Measurements from ENCODE around the gene COL26A1. TPM values are rescaled to one million over a fixed set of nuclear protein-coding genes. Genes with fewer than 3 reads are reported as not detected.

COL26A1 gene
- total RNA-seq, 1 experiment from 2014 or later: 1.1 TPM

DNA sequence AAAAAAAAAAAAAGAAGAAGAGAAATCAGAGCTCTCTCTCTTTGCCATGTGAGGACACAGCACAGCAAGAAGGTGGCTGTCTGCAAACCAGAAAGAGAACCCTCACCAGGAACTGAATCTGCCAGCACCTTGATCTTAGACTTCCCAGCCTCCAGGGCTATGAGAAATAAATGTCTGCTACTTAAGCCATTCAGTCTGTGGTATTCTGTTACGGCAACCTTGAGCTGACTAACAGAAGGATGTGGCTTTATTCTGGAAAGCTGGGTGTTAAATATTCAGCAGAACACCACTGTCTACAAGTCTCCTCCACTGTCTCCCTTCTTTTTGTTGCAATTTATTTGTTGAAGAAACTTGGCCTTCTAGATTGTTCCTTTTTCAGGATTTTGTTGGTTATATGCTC lies 5.0 kb downstream of the COL26A1 start:
- in situ Hi-C loops (cut with HindIII; ENCODE audit: low pct_unique_long_range_greater_than_20kb, low sequenced_read_pairs): no loop called here
- DNase-seq (ENCODE audit: low read depth): no peak

DNA sequence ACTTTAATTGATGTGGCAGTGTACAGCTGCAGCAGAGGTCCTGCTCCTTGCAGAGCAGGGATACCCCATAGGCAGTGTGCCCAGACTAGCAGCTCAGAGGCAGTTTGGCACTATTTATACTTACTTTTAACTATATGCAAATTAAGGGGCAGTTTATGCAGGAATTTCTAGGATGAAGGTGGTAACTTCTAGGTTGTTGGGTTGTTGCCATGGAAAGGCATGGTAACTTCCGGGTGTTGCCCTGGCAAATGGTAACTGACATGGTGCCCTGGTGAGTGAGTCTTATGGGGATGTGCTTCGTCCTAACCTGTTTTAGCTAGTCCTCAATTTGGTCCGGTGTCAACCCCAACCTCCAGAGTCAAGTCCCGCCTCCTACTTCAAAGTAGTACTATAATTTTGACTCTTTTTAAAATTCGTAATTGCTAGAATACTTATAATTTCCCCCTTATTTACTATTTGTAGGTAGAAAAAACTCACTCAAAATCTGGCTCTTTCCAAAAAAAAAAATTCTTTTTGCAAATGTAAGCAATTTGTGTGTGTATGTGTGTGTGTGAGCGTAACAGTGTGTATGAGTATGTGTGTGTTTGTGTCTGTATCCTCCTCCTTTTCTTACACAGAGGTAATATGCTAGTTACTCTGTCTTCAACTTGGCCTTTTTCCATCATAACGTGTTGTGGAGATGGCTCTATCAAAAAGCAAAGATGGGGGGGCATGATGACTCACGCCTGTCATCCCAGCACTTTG lies 5.9 kb downstream of the COL26A1 start:
- DNase-seq (ENCODE audit: low read depth): no peak
- in situ Hi-C loops (cut with HindIII; ENCODE audit: low pct_unique_long_range_greater_than_20kb, low sequenced_read_pairs): no loop called here

DNA sequence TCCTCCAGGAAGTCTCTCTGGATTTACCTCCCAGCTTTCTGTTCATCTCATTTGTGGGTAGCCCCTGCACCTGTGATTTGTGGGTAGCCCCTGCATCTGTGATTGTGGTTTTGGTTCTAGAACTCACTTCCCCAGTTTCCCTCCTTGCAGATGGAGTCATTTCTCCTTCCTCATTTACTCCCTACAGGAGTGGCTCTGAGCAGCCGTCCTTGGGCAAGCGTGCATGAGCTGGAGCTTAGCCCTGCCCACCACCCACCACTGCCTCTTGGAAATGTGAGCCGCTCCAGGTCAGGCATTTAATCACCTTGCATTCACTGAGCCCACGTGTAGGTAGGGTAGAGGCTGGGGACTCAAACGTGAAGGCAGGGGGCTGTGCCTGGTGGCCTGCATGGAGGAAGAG lies 8.2 kb downstream of the COL26A1 start:
- DNase-seq (ENCODE audit: low read depth): no peak
- in situ Hi-C loops (cut with HindIII; ENCODE audit: low pct_unique_long_range_greater_than_20kb, low sequenced_read_pairs): no loop called here

DNA sequence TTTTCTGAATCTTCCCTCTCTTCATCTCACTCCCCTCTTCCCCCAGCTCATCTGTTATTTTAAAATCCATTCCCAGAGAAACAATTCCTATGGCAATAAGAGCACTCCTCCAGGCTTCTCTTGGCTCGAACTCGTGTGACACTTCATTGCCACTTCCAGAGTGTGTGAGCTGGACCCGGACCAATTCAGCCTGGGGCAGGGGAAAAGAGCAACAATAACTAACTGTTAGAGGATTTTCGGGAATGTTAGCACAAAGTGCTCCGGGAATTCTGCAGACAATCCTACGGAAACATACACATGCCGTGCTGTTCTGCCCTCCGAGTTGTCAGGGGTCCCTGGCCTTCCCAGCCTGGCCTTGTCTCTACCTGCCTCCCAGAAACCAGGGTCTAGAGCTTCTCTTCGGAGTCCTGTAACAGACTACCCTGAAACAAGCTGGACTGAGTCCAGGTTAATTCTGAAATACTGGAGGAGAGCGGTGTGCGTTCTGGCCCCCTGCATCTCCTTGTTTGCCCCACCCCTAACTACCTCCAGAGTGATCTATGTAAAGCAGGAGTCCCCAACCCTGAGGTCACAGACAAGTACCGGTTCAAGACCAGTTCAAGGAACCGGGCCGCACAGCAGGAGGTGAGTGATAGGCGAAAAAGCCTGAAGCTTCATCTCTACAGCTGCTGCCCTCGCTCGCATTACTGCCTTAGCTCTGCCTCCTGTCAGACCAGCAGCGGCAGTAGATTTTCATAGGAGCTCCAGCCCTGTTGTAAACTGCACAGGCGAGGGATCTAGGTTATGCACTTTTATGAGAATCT lies 11.3 kb downstream of the COL26A1 start:
- no peak for DNase-seq (ENCODE audit: low read depth)
- in situ Hi-C loops (cut with HindIII; ENCODE audit: low pct_unique_long_range_greater_than_20kb, low sequenced_read_pairs): no loop called here

DNA sequence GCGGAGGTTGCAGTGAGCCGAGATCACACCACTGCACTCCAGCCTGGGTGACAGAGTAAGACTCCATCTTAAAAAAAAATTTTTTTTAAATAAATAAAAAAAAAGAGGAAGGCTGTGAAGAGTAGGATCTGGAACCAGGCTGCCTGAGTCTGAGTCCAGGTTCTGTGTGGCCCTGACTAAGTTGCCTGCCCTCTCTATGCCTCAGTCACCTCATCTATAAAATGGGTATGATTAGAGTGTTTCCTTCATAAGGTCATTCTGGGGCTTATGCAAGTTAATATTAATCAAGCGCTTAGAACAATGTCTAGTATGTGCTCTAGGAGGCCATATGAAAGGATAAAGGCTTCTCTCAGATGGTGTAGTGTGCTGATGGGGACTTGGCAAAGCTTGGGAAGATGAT lies 12.3 kb downstream of the COL26A1 start:
- no peak for DNase-seq (ENCODE audit: low read depth)
- in situ Hi-C loops (cut with HindIII; ENCODE audit: low pct_unique_long_range_greater_than_20kb, low sequenced_read_pairs): no loop called here

DNA sequence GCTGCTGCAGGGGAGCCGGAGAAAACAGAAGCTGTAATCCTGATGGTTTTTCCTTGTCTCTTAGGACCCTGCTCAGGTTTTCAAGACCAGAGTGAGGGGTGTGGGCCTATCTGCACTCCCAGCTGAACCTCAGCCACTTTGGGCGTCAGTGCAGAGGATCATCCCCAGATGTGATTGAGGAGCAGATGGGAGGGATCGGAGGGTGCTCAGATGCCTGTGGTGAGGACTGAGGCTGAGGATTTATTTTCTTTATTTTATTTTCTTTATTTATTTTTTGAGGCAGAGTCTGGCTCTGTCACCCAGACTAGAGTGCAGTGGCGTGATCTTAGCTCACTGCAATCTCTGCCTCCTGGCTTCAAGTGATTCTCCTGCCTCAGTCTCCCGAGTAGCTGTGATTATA lies 13.9 kb downstream of the COL26A1 start:
- in situ Hi-C loops (cut with HindIII; ENCODE audit: low pct_unique_long_range_greater_than_20kb, low sequenced_read_pairs): no loop called here
- no peak for DNase-seq (ENCODE audit: low read depth)

DNA sequence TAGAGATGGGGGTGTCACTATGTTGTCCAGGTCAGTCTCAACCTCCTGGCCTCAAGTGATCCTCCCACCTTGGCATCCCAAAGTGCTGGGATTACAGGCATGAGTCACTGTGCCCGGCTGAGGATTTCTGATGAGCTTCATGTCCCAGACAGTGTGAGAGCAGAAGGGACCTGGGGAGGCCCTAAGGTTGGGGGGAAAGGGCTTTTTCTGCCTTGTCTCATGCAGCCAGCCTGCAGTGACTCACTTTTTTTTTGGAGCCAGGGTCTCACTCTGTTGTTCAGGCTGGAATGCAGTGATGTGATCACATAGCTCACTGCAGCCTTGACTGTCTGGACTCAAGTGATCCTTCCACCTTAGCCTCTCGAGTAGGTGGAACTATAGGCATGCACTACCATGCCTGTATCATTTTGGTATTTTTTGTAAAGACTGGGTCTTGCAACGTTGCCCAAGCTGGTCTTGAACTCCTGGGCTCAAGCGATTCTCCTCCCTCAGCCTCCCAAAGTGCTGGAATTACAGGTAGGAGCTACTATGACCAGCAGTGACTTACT lies 14.6 kb downstream of the COL26A1 start:
- in situ Hi-C loops (cut with HindIII; ENCODE audit: low pct_unique_long_range_greater_than_20kb, low sequenced_read_pairs): no loop called here

DNA sequence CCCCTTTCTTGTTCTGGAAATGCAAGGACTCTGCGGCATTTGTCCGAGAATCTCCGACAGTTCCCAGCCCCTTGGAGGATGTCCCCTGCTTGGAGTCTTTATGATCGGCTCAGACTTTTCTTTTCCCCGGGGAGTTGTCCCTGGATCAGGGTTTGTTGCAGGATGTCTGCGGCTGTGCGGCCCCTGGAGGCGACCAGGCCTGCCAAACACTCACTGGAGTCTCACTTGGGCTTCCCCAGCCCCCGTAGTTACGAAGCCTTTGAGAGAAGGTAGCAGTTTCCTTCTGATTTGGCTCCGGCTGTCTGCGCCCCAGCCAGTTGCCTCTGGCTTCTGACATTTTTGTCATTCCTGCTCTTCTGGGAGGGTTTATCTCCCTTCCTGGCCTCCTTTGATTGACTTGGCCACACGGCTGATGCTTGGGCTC lies 16.1 kb downstream of the COL26A1 start:
- DNase-seq (ENCODE audit: low read depth): no peak
- in situ Hi-C loops (cut with HindIII; ENCODE audit: low pct_unique_long_range_greater_than_20kb, low sequenced_read_pairs): no loop called here

More for the DNA sequence above, 14.6 kb downstream of the COL26A1 start:
- DNase-seq (ENCODE audit: low read depth): no peak

DNA sequence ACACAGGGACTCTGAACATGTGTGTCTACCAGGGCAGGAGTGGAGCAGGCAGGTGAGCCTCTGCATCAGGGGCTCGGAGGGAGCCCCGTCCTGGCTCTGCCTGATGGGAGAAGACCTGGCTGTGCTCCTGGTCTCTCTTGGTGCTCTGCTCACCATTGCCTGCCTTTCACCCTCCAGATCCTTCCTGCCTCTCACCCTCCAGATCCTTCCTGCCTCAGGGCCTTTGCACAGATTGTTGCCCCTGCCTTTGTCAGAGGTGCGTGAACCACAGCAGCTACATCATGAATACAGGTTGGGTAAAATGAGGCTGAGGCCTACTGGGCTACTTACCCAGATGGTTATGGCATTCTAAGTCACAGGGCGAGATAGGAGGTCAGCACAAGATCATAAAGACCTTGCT lies 16.6 kb downstream of the COL26A1 start:
- in situ Hi-C loops (cut with HindIII; ENCODE audit: low pct_unique_long_range_greater_than_20kb, low sequenced_read_pairs): no loop called here
- no peak for DNase-seq (ENCODE audit: low read depth)

DNA sequence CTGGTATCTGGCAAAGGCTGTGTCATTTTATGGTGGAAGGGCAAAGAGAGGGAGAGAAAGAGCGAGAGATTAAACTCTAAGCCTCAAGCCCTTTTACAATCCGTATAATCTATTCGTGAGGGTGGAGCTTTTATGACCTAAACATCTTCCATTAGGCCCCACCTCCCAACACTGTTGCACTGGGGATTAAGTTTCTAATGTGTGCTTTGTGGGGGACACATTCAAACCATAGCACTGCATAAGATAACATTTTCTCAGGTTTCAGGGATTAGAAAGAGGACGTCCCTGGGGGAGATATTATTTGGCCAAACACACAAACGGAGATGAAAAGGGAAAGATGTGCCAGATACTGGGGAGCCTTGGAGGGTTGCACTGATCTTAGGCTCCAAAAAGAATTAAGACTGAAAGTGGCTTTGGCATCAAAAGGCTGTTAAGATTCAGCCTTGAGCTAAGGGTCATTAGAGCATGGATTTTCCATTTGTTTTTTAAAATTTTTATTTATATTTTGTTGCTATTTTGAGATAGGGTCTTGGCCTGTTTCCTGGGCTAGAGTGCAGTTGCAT lies 19.0 kb downstream of the COL26A1 start:
- in situ Hi-C loops (cut with HindIII; ENCODE audit: low pct_unique_long_range_greater_than_20kb, low sequenced_read_pairs): no loop called here
- DNase-seq (ENCODE audit: low read depth): no peak

DNA sequence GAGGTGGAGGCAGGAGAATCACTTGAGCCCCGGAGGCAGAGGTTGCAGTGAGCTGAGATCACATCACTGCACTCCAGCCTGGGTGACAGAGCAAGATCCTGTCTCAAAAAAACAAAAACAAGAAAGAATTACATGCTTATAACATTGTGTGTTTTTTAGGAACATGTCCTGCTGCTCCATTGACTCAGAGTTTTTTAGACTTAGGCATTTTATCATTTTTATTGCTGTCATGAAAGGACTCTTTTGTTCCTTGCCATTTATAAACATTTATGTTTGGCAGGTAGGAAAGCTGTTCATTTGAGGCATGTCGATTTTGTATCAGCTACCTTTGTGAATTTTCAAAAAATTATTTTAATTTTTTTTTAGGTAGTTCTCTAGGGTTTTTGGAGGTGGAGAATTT lies 20.3 kb downstream of the COL26A1 start:
- in situ Hi-C loops (cut with HindIII; ENCODE audit: low pct_unique_long_range_greater_than_20kb, low sequenced_read_pairs): no loop called here
- no peak for DNase-seq (ENCODE audit: low read depth)

DNA sequence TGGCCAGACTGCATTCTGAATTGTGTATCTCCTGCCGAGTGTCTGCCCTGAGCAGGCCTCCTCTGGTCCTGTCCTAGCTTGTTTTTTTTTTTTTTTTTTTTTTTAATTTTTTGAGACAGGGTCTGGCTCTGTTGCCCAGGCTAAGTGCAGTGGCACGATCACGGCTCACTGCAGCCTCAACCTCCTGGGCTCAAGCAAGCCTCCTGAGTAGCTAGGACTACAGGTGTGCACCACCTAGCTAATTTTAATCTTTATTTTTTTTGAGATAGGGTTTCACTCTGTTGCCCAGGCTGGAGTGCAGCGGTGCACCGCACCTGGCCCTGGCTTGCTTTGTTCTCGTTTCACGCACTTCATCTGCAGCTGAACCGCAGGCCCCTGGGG lies 23.5 kb downstream of the COL26A1 start:
- in situ Hi-C loops (cut with HindIII; ENCODE audit: low pct_unique_long_range_greater_than_20kb, low sequenced_read_pairs): no loop called here
- DNase-seq (ENCODE audit: low read depth): no peak

DNA sequence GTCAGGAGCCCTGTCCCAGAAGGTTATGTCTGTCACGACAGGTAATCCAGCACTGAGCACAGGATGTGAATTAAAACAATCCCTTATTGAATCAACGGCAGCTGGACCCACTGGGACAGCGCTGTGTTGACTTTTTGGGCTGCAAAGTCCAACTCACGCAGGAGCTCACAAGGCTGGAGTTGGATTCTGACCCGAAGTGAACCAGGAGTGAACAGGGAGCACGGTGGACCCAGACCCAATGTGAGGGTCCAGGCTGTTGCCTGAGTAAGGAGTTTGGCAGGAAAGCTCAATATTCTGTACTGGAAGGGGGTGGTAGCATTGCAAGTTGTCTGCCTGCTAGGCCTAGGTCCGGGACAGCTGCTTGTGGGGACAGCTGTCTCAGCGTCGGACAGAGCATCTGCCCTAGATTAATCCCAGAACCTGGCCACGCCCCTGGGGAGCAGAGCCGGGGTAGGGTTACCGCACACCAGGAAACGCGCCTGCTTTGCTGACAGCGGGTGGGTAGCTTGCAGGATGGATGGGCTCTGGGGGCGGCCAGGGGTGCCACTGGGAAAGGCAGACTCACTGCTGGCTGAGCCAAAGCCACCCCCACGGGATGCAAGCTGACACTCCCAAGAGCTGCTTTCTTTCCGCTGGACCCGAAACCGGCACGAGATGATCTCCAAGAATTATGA lies 24.0 kb downstream of the COL26A1 start:
- in situ Hi-C loops (cut with HindIII; ENCODE audit: low pct_unique_long_range_greater_than_20kb, low sequenced_read_pairs): no loop called here
- no peak for DNase-seq (ENCODE audit: low read depth)

DNA sequence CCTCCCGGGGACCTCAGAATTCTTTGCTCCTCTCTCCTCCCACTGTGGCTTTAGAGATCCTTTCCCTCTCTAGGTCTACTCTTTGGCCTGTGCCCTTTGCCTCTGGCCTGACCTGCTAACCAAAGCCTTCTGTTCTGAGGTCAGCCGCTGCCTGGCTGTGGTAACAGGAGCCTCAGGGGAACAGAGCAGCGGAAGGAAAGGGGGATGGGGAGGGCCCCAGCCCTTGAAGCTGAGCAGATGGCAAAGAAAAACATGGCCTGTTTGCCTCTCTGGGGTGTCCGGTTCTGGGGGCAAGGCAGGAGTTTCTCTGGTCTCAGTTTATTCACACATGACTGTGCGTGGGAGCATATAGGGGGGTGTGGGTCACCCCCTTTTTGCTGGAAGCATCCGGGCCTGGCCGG lies 28.2 kb downstream of the COL26A1 start:
- in situ Hi-C loops (cut with HindIII; ENCODE audit: low pct_unique_long_range_greater_than_20kb, low sequenced_read_pairs): no loop called here
- DNase-seq (ENCODE audit: low read depth): no peak

DNA sequence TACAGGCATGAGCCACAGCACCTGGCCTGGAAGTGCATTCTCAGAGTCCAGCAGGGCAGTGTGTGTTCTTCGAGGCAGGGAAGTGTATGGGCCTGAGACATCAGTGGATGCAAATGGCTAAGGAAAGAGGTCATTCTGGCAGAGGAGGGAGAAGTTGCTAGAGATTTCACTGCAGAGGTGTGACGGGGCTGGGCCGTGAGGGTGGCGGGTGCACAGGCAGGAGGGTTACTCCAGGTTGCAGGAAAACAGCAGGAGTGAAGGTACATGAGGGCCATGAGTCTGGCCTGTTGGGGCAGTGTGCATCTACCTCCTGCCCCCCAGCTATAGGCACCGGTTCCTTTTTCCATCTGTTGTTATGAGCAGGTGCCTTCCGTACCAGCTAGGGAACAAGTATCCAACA lies 29.3 kb downstream of the COL26A1 start:
- in situ Hi-C loops (cut with HindIII; ENCODE audit: low pct_unique_long_range_greater_than_20kb, low sequenced_read_pairs): no loop called here

DNA sequence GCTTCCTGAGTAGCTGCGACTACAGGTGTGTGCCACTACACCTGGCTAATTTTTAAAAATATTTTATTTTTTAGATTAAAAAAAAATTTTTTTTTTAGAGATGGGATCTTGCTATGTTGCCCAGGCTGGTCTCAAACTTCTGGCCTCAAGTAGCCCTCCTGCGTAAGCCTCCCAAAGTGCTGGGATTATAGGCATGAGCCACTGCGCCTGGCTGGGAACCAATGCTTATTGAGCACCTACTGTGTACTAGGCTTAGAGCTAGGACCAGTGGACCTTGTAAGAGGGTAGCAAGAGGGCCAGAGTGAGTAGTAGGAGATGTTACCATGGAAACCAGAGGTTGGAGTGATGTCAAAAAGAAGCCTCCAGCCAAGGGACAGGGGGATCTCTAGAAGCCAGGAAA lies 31.2 kb downstream of the COL26A1 start:
- DNase-seq (ENCODE audit: low read depth): no peak
- in situ Hi-C loops (cut with HindIII; ENCODE audit: low pct_unique_long_range_greater_than_20kb, low sequenced_read_pairs): no loop called here

More for the DNA sequence above, 29.3 kb downstream of the COL26A1 start:
- DNase-seq (ENCODE audit: low read depth): no peak

DNA sequence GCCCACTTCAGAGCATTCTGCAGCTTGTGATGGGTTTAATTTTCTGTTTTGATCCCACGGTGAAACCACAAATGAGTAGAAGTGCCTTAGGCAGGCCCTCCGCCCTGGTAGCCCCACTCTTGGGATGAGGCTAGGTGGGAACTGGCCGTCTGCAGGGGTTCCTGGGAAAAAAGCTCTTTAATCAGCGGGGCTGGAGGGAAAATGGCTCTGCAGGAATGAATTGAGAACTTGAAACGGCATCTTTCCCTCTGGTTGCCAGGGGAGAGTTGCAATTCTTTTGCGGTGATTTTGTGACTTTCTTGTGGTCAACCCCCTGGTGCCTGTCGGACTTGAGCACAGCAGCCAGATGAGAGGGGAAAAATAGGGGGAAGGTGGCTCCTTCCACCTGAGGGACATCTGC lies 32.7 kb downstream of the COL26A1 start:
- in situ Hi-C loops (cut with HindIII; ENCODE audit: low pct_unique_long_range_greater_than_20kb, low sequenced_read_pairs): no loop called here
- no peak for DNase-seq (ENCODE audit: low read depth)

DNA sequence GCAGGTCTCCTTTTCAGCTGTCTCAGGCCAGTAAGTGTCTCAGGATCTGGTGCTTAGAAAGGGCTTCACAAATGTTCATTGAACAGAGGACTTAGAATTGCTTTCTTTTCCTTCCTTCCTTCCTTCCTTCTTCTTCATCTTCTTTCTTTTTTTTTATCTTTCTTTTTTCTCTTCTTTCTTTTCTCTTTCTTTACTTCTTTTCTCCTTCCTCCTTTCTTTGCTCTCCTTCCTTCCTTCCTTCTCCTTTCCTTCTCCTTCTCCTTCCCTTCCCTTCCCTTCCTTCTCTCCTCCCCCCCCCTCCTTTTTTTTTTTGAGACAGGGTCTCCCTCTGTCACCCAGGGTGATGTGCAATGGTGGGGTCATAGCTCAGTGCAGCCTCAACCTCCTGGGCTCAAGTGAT lies 34.6 kb downstream of the COL26A1 start:
- in situ Hi-C loops (cut with HindIII; ENCODE audit: low pct_unique_long_range_greater_than_20kb, low sequenced_read_pairs): no loop called here
- no peak for DNase-seq (ENCODE audit: low read depth)

Data from Caki2 (cell line).